ENCODE measurements around the gene SIGLEC1. TPM values are rescaled to one million over a fixed set of nuclear protein-coding genes. Genes with fewer than 3 reads are reported as not detected.

SIGLEC1 gene
- total and polyA plus RNA-seq, 2 donors (not counting 3 experiments of a cell fraction or from before 2014, with no cell fraction given): not detected

DNA sequence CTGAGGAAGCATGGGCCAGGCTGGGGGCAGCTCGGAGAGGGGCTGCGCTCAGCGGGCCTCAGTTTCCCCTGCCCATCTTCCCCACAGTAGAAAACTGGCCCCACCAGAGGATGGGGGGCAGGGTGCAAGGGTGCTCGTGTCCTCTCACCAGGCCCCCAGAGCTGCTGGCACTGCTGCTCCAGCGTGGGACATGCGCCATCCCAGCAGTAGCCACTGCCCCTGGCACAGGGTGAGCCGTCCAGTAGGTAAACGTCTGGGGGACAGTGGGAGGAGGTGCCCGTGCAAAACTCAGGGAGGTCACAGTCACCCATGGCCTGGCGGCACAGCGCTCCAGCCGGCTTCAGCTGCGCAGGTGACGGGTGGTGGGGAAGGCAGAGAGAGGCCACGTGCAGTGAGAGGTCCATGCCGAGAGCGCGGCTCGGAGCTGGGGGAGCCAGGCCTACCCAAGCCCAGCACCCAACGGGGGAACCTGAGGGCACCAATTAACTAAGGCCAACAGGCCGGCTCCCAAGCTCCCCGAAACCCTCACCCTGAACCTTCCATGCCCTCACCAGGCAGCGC, 40.3 kb downstream of the SIGLEC1 start:
- TF ChIP-seq MYC (IDR thresholded peaks at IDR 0.05; ENCODE audit: low read depth, low read length) (no peak), GATA2 (IDR thresholded peaks at IDR 0.05; ENCODE audit: insufficient read depth, insufficient read length, low read depth, low read length) (no peak), POLR2A (IDR thresholded peaks at IDR 0.05; ENCODE audit: low read depth, low read length) (no peak), POLR2AphosphoS5 (IDR thresholded peaks at IDR 0.05; ENCODE audit: insufficient read depth, low read depth, low read length) (no peak), EZH2 (IDR thresholded peaks at IDR 0.05; ENCODE audit: borderline replicate concordance, low read depth, low read length, severe bottlenecking) (no peak), JUN (IDR thresholded peaks at IDR 0.05; ENCODE audit: borderline replicate concordance, insufficient read depth, insufficient read length, low read depth) (no peak), FOS (IDR thresholded peaks at IDR 0.05; ENCODE audit: borderline replicate concordance, insufficient read depth, low read length) (no peak)
- TF ChIP-seq, protein P1, sequence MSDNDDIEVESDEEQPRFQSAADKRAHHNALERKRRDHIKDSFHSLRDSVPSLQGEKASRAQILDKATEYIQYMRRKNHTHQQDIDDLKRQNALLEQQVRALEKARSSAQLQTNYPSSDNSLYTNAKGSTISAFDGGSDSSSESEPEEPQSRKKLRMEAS (IDR thresholded peaks at IDR 0.05; ENCODE audit: insufficient read depth, insufficient read length): no peak
- TF ChIP-seq, protein P2, sequence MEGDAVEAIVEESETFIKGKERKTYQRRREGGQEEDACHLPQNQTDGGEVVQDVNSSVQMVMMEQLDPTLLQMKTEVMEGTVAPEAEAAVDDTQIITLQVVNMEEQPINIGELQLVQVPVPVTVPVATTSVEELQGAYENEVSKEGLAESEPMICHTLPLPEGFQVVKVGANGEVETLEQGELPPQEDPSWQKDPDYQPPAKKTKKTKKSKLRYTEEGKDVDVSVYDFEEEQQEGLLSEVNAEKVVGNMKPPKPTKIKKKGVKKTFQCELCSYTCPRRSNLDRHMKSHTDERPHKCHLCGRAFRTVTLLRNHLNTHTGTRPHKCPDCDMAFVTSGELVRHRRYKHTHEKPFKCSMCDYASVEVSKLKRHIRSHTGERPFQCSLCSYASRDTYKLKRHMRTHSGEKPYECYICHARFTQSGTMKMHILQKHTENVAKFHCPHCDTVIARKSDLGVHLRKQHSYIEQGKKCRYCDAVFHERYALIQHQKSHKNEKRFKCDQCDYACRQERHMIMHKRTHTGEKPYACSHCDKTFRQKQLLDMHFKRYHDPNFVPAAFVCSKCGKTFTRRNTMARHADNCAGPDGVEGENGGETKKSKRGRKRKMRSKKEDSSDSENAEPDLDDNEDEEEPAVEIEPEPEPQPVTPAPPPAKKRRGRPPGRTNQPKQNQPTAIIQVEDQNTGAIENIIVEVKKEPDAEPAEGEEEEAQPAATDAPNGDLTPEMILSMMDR (IDR thresholded peaks at IDR 0.05; ENCODE audit: extremely low read depth in 1 of 2, insufficient read depth in 1 of 2, low read depth in 1 of 2, low read length in 2 of 2): no peak
- peaks cover 29 to 39% of the 10 kb centered on the region in 2 experiments for H3K27me3 ChIP-seq (ENCODE audit: control insufficient read depth in 2 of 2, insufficient read depth in 2 of 2, low read length in 2 of 2)
- H3K9ac ChIP-seq (replicated peaks; ENCODE audit: extremely low read depth, insufficient read depth, low read length): no peak overlapping the region
- FAIRE-seq (no peak), DNase-seq (ENCODE audit: low read depth, low spot score) (no peak)
- no peak overlapping the region for H3K4me2 ChIP-seq (ENCODE audit: insufficient read depth, low read length)
- H3K9me1 ChIP-seq (replicated peaks; ENCODE audit: control insufficient read depth, extremely low read depth, insufficient read depth, low read length): no peaks in the 10 kb centered on the region
- dilution Hi-C loops (cut with MboI; ENCODE audit: extremely low pct_ligation_motif_present, low sequenced_read_pairs) (no loop called here), intact Hi-C loops (cut with micrococcal nuclease) (no loop called here)
- POLR2A ChIA-PET: interaction anchor here (0.6 kb wide), 1 partner anchor 450 kb away, joined by 3 read pairs; no protein-coding TSS in a partner anchor
- no peaks in the 10 kb centered on the region for H4K20me1 ChIP-seq (replicated peaks; ENCODE audit: control insufficient read depth, extremely low read depth, insufficient read depth, low read length)
- no peak overlapping the region for H2AFZ ChIP-seq (ENCODE audit: low read depth, low read length)
- BruUV-seq (replicated peaks): no TSS peak
- no peaks in the 10 kb centered on the region for H3K79me2 ChIP-seq (ENCODE audit: control insufficient read depth, insufficient read depth, low read length)
- H3K27ac ChIP-seq (ENCODE audit: insufficient read depth, low read depth, low read length): no peak overlapping the region
- H3K4me1 ChIP-seq (ENCODE audit: control insufficient read depth, extremely low read depth, insufficient read depth, low read length): no peaks in the 10 kb centered on the region
- H3K9me3 ChIP-seq (replicated peaks; ENCODE audit: control insufficient read depth, insufficient read depth, low read length): no peaks in the 10 kb centered on the region
- CTCF ChIA-PET: interaction anchor here (0.9 to 2.4 kb wide), 4 partner anchors 25 to 109 kb away, joined by 3 to 13 read pairs (median 4); no protein-coding TSS in a partner anchor
- no peaks in the 10 kb centered on the region for H3K36me3 ChIP-seq (ENCODE audit: control insufficient read depth in 2 of 2, extremely low read depth in 1 of 2, insufficient read depth in 2 of 2, low read length in 2 of 2)
- H3K4me3 ChIP-seq (replicated peaks in 1 of 3; ENCODE audit: insufficient read depth in 1 of 3, low read depth in 1 of 3, low read length in 3 of 3): no peak overlapping the region
